ENCODE measurements around the gene BCO2.

GRCh38 chr11:112212710-112213109, 37.4 kb downstream of the BCO2 start:
- no peak for TF ChIP-seq CTCF (IDR thresholded peaks at IDR 0.05)
- no peak for TF ChIP-seq POLR2A (IDR thresholded peaks at IDR 0.05)

Data from adrenal gland (tissue), 5 donors.